Choroid plexus epithelial cell (primary cell): Measurements from ENCODE around the gene YBEY.

Source experiments
- DNase-seq: peaks from one replicate; pipeline ENCODE4 v3.0.0-alpha.2; 2010; ENCODE audit warnings: low read depth
- H3K4me3 ChIP-seq: 2 replicates; pipeline ENCODE4 v1.5.1; 2011; ENCODE audit warnings: low read depth, mild to moderate bottlenecking, control low read depth, low read length, moderate library complexity
- TF ChIP-seq, protein P1 (sequence below): conservative IDR thresholded peaks from 2 replicates; pipeline ENCODE4 v1.5.1; 2011; ENCODE audit warnings: low read depth, mild to moderate bottlenecking, control low read depth, inconsistent platforms, low read length, moderate library complexity

The YBEY gene

DNA sequence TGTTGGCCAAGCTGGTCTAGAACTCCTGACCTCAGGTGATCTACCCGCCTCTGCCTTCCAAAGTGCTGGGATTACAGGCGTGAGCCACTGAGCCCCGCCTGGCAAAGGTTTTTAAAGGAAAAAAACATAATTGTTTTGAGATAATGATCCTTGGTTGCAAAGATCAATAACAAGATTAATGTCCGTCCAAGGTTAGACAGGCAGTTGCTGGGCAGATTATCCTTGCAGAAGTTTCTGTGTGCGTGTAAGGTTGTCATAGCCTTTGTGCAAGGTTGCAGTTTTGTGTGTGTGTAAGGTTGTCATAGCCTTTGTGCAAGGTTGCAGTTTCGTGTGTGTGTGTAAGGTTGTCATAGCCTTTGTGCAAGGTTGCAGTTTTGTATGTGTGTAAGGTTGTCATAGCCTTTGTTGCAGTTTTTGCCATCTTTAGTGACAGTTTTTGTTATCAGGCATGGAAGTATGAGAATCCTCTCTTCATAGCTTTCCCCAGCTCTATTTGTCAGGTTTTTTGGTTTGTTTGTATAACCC lies 3.6 kb downstream of the YBEY start:
- TF ChIP-seq, protein P1, sequence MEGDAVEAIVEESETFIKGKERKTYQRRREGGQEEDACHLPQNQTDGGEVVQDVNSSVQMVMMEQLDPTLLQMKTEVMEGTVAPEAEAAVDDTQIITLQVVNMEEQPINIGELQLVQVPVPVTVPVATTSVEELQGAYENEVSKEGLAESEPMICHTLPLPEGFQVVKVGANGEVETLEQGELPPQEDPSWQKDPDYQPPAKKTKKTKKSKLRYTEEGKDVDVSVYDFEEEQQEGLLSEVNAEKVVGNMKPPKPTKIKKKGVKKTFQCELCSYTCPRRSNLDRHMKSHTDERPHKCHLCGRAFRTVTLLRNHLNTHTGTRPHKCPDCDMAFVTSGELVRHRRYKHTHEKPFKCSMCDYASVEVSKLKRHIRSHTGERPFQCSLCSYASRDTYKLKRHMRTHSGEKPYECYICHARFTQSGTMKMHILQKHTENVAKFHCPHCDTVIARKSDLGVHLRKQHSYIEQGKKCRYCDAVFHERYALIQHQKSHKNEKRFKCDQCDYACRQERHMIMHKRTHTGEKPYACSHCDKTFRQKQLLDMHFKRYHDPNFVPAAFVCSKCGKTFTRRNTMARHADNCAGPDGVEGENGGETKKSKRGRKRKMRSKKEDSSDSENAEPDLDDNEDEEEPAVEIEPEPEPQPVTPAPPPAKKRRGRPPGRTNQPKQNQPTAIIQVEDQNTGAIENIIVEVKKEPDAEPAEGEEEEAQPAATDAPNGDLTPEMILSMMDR = no peak
- no peak for DNase-seq

DNA sequence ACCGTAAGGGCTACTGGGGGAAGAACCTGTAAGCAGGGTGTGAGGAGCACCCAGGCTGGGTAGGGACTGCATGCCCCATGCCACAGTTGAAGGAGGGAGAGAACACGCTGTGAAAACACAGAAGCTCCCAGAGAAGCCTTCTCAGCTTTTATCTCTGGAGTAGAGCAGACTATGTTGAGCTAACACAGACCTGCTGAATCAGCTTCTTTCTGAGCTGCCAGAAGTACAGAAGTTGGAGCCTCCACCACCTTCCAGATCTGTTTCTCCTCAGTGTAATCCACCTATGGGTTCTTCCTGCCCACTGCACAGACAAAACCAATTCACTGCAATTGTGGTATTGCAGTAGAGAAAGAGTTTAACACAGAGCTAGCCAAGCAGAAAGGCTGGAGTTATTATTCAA lies 5.4 kb downstream of the YBEY start:
- no peak overlapping the region for H3K4me3 ChIP-seq
- TF ChIP-seq, protein P1 = no peak
- no peak for DNase-seq

More for the DNA sequence above, 3.6 kb downstream of the YBEY start:
- H3K4me3 ChIP-seq = no peak overlapping the region

- no peak overlapping the region for H3K4me3 ChIP-seq
- TF ChIP-seq, protein P1 = no peak
- peak; percentile 69 for DNase-seq
Measured at GRCh38 chr21:46294647-46295176, 8.6 kb downstream of the YBEY start.

DNA sequence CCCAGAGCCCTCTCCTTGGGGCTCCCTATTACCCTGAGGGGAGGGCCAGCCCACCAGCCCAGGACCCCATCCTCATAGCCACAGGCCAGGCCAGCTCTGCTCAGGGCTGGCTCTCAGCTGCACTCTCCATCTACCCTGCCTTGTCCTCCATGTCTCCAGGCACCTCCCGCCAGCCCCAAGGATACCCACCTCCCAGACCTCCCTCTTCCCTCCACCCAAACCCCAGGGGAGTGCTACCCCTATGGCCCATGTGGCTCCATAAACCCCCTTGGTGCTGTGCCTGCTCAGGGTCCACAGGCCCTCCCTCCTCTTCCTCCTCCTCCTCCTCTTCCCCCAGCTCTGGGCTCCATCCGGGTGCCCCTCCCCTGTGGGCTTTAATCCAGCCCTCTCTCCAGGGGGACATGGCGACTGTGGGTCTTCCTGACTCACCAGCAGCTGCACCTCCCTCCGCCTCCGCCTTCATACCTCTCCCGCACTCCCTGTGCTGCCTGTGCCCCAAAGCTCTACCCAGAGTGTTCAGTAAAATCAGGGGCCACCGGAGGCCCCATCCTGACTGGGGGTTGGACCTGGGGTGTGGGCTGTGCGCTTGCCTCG lies 9.1 kb downstream of the YBEY start:
- peak; percentile 62 for DNase-seq
- TF ChIP-seq, protein P1 = no peak

DNA sequence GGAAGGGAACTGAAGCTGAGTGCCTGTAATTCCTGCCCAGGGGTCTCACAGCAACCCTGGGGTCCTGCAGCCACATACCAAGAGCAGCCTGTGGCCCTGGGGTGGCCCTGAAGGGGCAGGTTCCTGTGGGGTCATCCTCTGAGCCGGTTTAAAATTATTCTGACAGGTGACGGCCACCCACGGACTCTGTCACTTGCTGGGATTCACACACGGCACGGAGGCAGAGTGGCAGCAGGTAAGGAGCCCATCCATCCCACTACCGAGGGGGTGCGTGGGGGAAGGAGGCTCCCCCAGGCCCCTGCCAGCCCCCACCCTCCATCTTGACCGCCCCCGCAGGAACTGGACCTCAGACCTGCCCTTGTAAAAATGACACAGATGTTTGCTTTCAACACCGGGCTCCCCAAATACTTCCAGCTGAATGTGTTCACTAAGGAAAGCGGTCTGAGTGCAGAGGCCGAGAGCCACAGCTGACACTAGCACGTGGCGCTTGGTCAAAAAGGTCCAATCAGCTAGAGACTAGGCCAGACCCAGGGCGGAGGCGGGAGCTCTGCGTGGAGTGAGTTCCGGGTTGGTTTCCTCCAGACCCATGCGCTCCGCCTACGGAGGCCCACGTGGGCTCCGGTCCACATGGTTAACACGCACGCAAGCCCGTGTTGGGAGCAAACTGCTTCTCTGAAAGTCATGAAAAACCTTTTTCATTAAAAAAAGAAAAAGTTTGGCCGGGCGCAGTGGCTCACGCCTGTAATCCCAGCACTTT lies 10.0 kb downstream of the YBEY start:
- TF ChIP-seq, protein P1 = no peak
- H3K4me3 ChIP-seq = no peak overlapping the region
- peak; percentile 78 for DNase-seq

More for the DNA sequence above, 9.1 kb downstream of the YBEY start:
- H3K4me3 ChIP-seq = no peak overlapping the region

- DNase-seq = peak; percentile 37
- peak overlapping the region; percentile 59 for H3K4me3 ChIP-seq
- TF ChIP-seq, protein P1 = no peak
Measured at GRCh38 chr21:46297338-46298271, 11.5 kb downstream of the YBEY start.
